HepG2 (cell line): Measurements from ENCODE around the gene HSCB. TPM values are rescaled to one million over a fixed set of nuclear protein-coding genes. Genes with fewer than 3 reads are reported as not detected.

Experiments
- ATAD3A ChIP-seq: sonication (generic); formaldehyde crosslinking; IDR thresholded peaks from 2 replicates; pipeline ENCODE4 v1.4.0; 2020; ENCODE audit warnings: missing genetic modification reagents
- CBX2 ChIP-seq, 2 experiments: fragments of 200-600 bp in 1 of 2; sonication (generic); formaldehyde crosslinking in 1 of 2; IDR thresholded peaks; 2 replicates each; pipeline versions ENCODE4 v1.7.0 to v1.8.1; 2018 to 2022; ENCODE audit warnings: low read depth in 2 of 2, low read length in 1 of 2, mild to moderate bottlenecking in 1 of 2, missing genetic modification reagents in 1 of 2
- CREBL2 ChIP-seq: sonication (generic); formaldehyde crosslinking; IDR thresholded peaks from 2 replicates; pipeline ENCODE4 v1.8.1; 2023; ENCODE audit warnings: missing genetic modification reagents, mild to moderate bottlenecking, borderline replicate concordance
- ELF1 ChIP-seq: sonication (generic); formaldehyde crosslinking; IDR thresholded peaks from 2 replicates; pipeline ENCODE4 v1.4.0; 2020; ENCODE audit warnings: missing genetic modification reagents
- HDAC1 ChIP-seq: sonication (generic); formaldehyde crosslinking; IDR thresholded peaks from 2 replicates; pipeline ENCODE4 v1.5.1; 2020; ENCODE audit warnings: mild to moderate bottlenecking, missing genetic modification reagents
- HMG20A ChIP-seq: IDR thresholded peaks from 2 replicates; pipeline ENCODE4 v1.6.1; 2016; ENCODE audit warnings: borderline replicate concordance
- KDM5B ChIP-seq: sonication (generic); formaldehyde crosslinking; IDR thresholded peaks from 2 replicates; pipeline ENCODE4 v1.4.0; 2020; ENCODE audit warnings: missing genetic modification reagents, mild to moderate bottlenecking, borderline replicate concordance
- MTF2 ChIP-seq: sonication (generic); formaldehyde crosslinking; IDR thresholded peaks from 2 replicates; pipeline ENCODE4 v1.5.0; 2020; ENCODE audit warnings: missing genetic modification reagents, borderline replicate concordance
- NFE2 ChIP-seq: sonication (generic); formaldehyde crosslinking; IDR thresholded peaks from 2 replicates; pipeline ENCODE4 v1.4.0; 2020; ENCODE audit warnings: missing genetic modification reagents
- NFYB ChIP-seq: sonication (generic); formaldehyde crosslinking; IDR thresholded peaks from 2 replicates; pipeline ENCODE4 v1.4.0; 2020; ENCODE audit warnings: missing genetic modification reagents
- PCBP2 ChIP-seq: fragments of 200-400 bp; formaldehyde crosslinking; optimal IDR thresholded peaks from 2 replicates; pipeline ENCODE3; 2018; ENCODE audit warnings: low read length, low read depth; ENCODE audit not compliant: poor library complexity, severe bottlenecking
- RELA ChIP-seq: sonication (generic); formaldehyde crosslinking; IDR thresholded peaks from 2 replicates; pipeline ENCODE4 v1.4.0; 2020; ENCODE audit warnings: missing genetic modification reagents
- SYNCRIP ChIP-seq: fragments of 200-400 bp; formaldehyde crosslinking; IDR thresholded peaks from 2 replicates; pipeline ENCODE4 v1.6.1; 2018; ENCODE audit warnings: mild to moderate bottlenecking, low read depth, low read length; ENCODE audit not compliant: insufficient read depth
- ZFYVE20 ChIP-seq: sonication (generic); formaldehyde crosslinking; IDR thresholded peaks from 2 replicates; pipeline ENCODE4 v1.8.0; 2023; ENCODE audit warnings: low read depth, mild to moderate bottlenecking, moderate library complexity, missing genetic modification reagents, borderline replicate concordance
- ZMAT5 ChIP-seq: sonication (generic); formaldehyde crosslinking; IDR thresholded peaks from 2 replicates; pipeline ENCODE4 v1.5.0; 2020; ENCODE audit warnings: mild to moderate bottlenecking, low read depth, missing genetic modification reagents, borderline replicate concordance
- ZNF652 ChIP-seq: IDR thresholded peaks from 2 replicates; pipeline ENCODE4 v1.6.1; 2016; ENCODE audit warnings: low read depth, borderline replicate concordance
- ZNF878 ChIP-seq: sonication (generic); formaldehyde crosslinking; IDR thresholded peaks from 2 replicates; pipeline ENCODE4 v1.8.1; 2023; ENCODE audit warnings: mild to moderate bottlenecking, missing genetic modification reagents, moderate library complexity
- polyA plus RNA-seq, 8 experiments: library from polyadenylated mRNA; depleted of rRNA in 3 of 8; stranded (reverse) in 7 of 8; unstranded in 1 of 8; fragments of >200 nt; fragmentation: Illumina TruSeq in 4 of 8; extraction: Trizol in 4 of 8; gene quantifications; 2 replicates each; pipeline versions ENCODE4 v1.2.1 to v1.2.3, GENCODE V29; 2011 to 2016; ENCODE audit warnings: low read depth in 4 of 8, missing spikeins in 1 of 8, mixed read lengths in 1 of 8; ENCODE audit not compliant: insufficient read depth in 1 of 8
- total RNA-seq, 5 experiments: library from RNA; depleted of rRNA; stranded (reverse); fragments of >200 nt; fragmentation: Illumina TruSeq; extraction: Trizol; gene quantifications; 2 replicates each; pipeline ENCODE4 v1.2.3, GENCODE V29; 2016; ENCODE audit warnings: low read depth in 1 of 5
- TF ChIP-seq, protein P1 (sequence below): fragments of 450-650 bp; IDR thresholded peaks from 2 replicates; pipeline ENCODE4 v1.6.1; 2017; ENCODE audit warnings: mild to moderate bottlenecking
- TF ChIP-seq, protein P2 (sequence below): sonication (generic); formaldehyde crosslinking; IDR thresholded peaks from 2 replicates; pipeline ENCODE4 v1.4.0; 2020; ENCODE audit warnings: mild to moderate bottlenecking, missing genetic modification reagents, borderline replicate concordance

The HSCB gene
- total and polyA plus RNA-seq, 2 of the 13 experiments (the other 11 are each of a cell fraction or from before 2014, with no cell fraction given), result 15.4 to 20.9 TPM

DNA sequence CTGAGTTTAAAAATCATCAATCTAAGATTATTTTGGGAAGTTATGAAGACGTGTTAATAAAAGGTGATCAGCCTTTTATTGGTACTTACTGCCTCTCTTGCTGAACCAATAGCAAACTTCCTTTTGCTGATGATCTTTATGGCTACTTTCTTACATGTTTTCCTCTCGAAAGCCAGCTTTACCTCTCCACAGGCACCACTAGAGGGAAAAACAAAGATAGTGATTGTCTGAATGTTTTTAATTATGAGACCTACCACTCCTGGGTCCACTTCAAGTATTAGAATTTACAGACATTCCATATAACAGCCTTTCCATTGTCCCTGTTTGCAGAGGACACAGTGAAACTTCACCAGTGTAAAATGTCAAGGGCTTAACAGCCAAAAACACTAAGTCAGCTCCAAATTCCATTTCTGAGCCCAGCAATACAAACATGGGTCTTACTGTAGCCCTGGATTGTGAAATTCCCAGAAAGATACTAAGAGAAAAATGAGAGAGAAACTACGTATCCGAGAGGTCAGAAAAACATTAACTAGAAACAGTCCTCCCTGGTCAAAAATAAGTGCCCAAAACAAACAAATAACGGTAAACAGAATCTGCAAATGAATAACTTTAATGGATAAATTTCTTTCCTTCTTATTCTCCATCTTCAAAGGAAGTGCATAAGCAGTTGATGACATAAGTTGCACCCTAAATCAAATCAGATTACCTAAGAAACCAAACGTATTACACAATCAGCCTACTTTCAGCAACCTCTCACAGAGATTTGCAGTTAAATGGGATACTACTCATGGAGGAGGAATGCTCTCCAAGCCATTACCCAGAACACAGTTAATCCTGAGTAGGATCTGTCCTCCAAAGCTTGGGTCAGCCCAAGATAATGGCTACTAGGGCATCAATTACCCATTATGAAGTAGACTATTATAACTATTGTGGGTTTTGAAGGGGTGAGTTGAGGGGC lies 29.7 kb upstream of the HSCB start (continued):
- TF ChIP-seq HDAC1 (CRISPR knock-in tag) (peak; percentile 53), ZMAT5 (no peak), PCBP2 (no peak), SYNCRIP (no peak), MTF2 (no peak), ZFYVE20 (CRISPR knock-in tag) (no peak), HMG20A (CRISPR knock-in tag) (peak; percentile 43), ZNF878 (CRISPR knock-in tag) (no peak), KDM5B (CRISPR knock-in tag) (no peak), NFE2 (CRISPR knock-in tag) (no peak), ZNF652 (no peak), CBX2 (IDR thresholded peaks at IDR 0.05; ENCODE audit: low read depth, low read length) (no peak), CBX2 (CRISPR knock-in tag; IDR thresholded peaks at IDR 0.05; ENCODE audit: low read depth) (no peak), RELA (CRISPR knock-in tag) (no peak), CREBL2 (CRISPR knock-in tag) (no peak), ATAD3A (CRISPR knock-in tag) (no peak), ELF1 (CRISPR knock-in tag) (no peak), NFYB (CRISPR knock-in tag) (no peak)
- TF ChIP-seq, protein P1, sequence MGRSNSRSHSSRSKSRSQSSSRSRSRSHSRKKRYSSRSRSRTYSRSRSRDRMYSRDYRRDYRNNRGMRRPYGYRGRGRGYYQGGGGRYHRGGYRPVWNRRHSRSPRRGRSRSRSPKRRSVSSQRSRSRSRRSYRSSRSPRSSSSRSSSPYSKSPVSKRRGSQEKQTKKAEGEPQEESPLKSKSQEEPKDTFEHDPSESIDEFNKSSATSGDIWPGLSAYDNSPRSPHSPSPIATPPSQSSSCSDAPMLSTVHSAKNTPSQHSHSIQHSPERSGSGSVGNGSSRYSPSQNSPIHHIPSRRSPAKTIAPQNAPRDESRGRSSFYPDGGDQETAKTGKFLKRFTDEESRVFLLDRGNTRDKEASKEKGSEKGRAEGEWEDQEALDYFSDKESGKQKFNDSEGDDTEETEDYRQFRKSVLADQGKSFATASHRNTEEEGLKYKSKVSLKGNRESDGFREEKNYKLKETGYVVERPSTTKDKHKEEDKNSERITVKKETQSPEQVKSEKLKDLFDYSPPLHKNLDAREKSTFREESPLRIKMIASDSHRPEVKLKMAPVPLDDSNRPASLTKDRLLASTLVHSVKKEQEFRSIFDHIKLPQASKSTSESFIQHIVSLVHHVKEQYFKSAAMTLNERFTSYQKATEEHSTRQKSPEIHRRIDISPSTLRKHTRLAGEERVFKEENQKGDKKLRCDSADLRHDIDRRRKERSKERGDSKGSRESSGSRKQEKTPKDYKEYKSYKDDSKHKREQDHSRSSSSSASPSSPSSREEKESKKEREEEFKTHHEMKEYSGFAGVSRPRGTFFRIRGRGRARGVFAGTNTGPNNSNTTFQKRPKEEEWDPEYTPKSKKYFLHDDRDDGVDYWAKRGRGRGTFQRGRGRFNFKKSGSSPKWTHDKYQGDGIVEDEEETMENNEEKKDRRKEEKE, result no peak
- TF ChIP-seq, protein P2, sequence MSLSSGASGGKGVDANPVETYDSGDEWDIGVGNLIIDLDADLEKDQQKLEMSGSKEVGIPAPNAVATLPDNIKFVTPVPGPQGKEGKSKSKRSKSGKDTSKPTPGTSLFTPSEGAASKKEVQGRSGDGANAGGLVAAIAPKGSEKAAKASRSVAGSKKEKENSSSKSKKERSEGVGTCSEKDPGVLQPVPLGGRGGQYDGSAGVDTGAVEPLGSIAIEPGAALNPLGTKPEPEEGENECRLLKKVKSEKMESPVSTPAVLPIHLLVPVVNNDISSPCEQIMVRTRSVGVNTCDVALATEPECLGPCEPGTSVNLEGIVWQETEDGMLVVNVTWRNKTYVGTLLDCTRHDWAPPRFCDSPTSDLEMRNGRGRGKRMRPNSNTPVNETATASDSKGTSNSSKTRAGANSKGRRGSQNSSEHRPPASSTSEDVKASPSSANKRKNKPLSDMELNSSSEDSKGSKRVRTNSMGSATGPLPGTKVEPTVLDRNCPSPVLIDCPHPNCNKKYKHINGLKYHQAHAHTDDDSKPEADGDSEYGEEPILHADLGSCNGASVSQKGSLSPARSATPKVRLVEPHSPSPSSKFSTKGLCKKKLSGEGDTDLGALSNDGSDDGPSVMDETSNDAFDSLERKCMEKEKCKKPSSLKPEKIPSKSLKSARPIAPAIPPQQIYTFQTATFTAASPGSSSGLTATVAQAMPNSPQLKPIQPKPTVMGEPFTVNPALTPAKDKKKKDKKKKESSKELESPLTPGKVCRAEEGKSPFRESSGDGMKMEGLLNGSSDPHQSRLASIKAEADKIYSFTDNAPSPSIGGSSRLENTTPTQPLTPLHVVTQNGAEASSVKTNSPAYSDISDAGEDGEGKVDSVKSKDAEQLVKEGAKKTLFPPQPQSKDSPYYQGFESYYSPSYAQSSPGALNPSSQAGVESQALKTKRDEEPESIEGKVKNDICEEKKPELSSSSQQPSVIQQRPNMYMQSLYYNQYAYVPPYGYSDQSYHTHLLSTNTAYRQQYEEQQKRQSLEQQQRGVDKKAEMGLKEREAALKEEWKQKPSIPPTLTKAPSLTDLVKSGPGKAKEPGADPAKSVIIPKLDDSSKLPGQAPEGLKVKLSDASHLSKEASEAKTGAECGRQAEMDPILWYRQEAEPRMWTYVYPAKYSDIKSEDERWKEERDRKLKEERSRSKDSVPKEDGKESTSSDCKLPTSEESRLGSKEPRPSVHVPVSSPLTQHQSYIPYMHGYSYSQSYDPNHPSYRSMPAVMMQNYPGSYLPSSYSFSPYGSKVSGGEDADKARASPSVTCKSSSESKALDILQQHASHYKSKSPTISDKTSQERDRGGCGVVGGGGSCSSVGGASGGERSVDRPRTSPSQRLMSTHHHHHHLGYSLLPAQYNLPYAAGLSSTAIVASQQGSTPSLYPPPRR (CRISPR knock-in tag), result no peak; the same call in 1 of the 2 replicates
